ENCODE results near the gene DNAH10. TPM values are rescaled to one million over a fixed set of nuclear protein-coding genes. Genes with fewer than 3 reads are reported as not detected.

The DNAH10 gene
- total and polyA plus RNA-seq, 2 of the 4 experiments (the other 2 are of a cell fraction) = 0.18 to 0.22 TPM

DNA sequence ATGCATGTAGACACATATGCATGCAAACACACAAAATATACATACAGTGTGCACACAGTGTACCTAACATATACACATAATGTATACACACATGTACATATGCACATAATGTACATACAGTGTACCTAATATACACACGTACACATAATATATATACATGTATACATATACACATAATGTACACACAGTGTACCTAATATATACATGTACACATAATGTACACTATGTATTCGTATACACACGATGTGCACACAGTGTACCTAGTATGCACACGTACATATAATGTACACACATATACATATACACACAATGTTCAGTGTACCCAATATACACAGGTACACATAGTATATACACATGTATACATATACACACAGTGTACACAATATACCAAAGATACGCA is 70.0 kb downstream of the DNAH10 start:
- no peak overlapping the region for H2AFZ ChIP-seq (replicated peaks; ENCODE audit: low read length, poor library complexity)
- H4K20me1 ChIP-seq (ENCODE audit: insufficient read depth, low read length) = no peaks in the 10 kb centered on the region
- H3K23ac ChIP-seq (ENCODE audit: low read depth, low read length) = no peak overlapping the region
- no CpG with 5 or more reads among the region's 5 CpGs for WGBS, 2 experiments (ENCODE audit: extremely low coverage in 2 of 2, insufficient read length in 1 of 2)
- no peak overlapping the region for H2BK5ac ChIP-seq (ENCODE audit: low read depth, low read length, poor library complexity, severe bottlenecking)
- no peak overlapping the region for H3K56ac ChIP-seq (ENCODE audit: extremely low read depth, insufficient read depth, low read length)
- ChIA-PET POLR2A (ENCODE audit: unreplicated experiment) (no interaction called here), CTCF (no interaction called here)
- no peak for DNase-seq
- no peak overlapping the region for H3K27ac ChIP-seq (ENCODE audit: insufficient read depth, low read length)
- no peak for TF ChIP-seq SMC3 (IDR thresholded peaks at IDR 0.05; ENCODE audit: low read depth, low read length)
- no peak for TF ChIP-seq RCOR1 (IDR thresholded peaks at IDR 0.05; ENCODE audit: insufficient replicate concordance, low read length)
- TF ChIP-seq, protein P1, sequence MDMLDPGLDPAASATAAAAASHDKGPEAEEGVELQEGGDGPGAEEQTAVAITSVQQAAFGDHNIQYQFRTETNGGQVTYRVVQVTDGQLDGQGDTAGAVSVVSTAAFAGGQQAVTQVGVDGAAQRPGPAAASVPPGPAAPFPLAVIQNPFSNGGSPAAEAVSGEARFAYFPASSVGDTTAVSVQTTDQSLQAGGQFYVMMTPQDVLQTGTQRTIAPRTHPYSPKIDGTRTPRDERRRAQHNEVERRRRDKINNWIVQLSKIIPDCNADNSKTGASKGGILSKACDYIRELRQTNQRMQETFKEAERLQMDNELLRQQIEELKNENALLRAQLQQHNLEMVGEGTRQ (IDR thresholded peaks at IDR 0.05; ENCODE audit: low read depth, low read length) = no peak
- no peak for TF ChIP-seq CTCF (conservative IDR thresholded peaks at IDR 0.05; ENCODE audit: low read depth, low read length)
- TF ChIP-seq BHLHE40 (IDR thresholded peaks at IDR 0.05; ENCODE audit: low read depth, low read length) = no peak
- H2BK120ac ChIP-seq (ENCODE audit: low read depth, low read length) = no peak overlapping the region
- in situ Hi-C loops (cut with MboI; ENCODE audit: low sequenced_read_pairs) (no loop called here), intact Hi-C loops (cut with micrococcal nuclease) (no loop called here), dilution Hi-C loops (cut with HindIII; ENCODE audit: low sequenced_read_pairs, unreplicated experiment) (no loop called here)
- no peak overlapping the region for H4K5ac ChIP-seq (ENCODE audit: low read depth, low read length)
- peaks cover 2% of the 10 kb centered on the region; the same call in 1 of the 2 replicates for H3K27me3 ChIP-seq (ENCODE audit: control insufficient read depth, insufficient read depth, low read length)
- H3K14ac ChIP-seq (replicated peaks; ENCODE audit: low read depth, low read length) = no peak overlapping the region
- H2BK20ac ChIP-seq (ENCODE audit: low read depth, low read length) = no peak overlapping the region
- no peaks in the 10 kb centered on the region for H3K9me1 ChIP-seq (ENCODE audit: insufficient read depth, low read length)
- no TSS peak for BruUV-seq (replicated peaks)
- ATAC-seq (ENCODE audit: low read depth) = no peak
- H3K18ac ChIP-seq (ENCODE audit: low read depth, low read length) = no peak overlapping the region
- H3K4me2 ChIP-seq (ENCODE audit: low read depth, low read length) = no peak overlapping the region
- H3K4ac ChIP-seq (ENCODE audit: low read depth, low read length) = no peak overlapping the region
- no peaks in the 10 kb centered on the region for H3K79me1 ChIP-seq (ENCODE audit: low read depth in 1 of 2, low read length in 2 of 2)
- H2BK15ac ChIP-seq (ENCODE audit: low read depth, low read length) = no peak overlapping the region
- H4K91ac ChIP-seq (ENCODE audit: insufficient read depth, low read depth, low read length) = no peak overlapping the region
- H3K4me3 ChIP-seq (ENCODE audit: insufficient read depth, low read depth, low read length) = no peak overlapping the region
- H2AK5ac ChIP-seq (ENCODE audit: low read depth, low read length) = no peak overlapping the region
- no peak overlapping the region for H2AK9ac ChIP-seq (replicated peaks; ENCODE audit: low read depth, low read length, poor library complexity)
- H3K4me1 ChIP-seq (ENCODE audit: control insufficient read depth, insufficient read depth, low read length) = no peaks in the 10 kb centered on the region
- H3K9me3 ChIP-seq (ENCODE audit: control insufficient read depth, insufficient read depth, low read length) = peaks cover 14% of the 10 kb centered on the region
- no peak overlapping the region for H3K9ac ChIP-seq (ENCODE audit: low read depth, low read length)
- H4K8ac ChIP-seq (ENCODE audit: low read depth in 2 of 2, low read length in 2 of 2) = no peak overlapping the region
- no peaks in the 10 kb centered on the region for H3K36me3 ChIP-seq (ENCODE audit: control insufficient read depth, insufficient read depth, low read length)
